ENCODE measurements around the gene FHOD3.

- TF ChIP-seq CTCF (IDR thresholded peaks at IDR 0.05) (no peak), POLR2AphosphoS5 (IDR thresholded peaks at IDR 0.05; ENCODE audit: insufficient read depth in 1 of 2, low read depth in 1 of 2) (no peak), POLR2A (IDR thresholded peaks at IDR 0.05) (no peak)
Observed at GRCh38 chr18:36665952-36666351, 368.4 kb downstream of the FHOD3 start.
